NCI-H1930 (cell line): ENCODE measurements around the gene CDHR3.

Experiments
- DNase-seq, 2 experiments: peaks; one replicate each; lab custom pipeline; 2025; lab: John Stamatoyannopoulos, UW

Gene CDHR3

GRCh38 chr7:106023369-106024322, 60.6 kb downstream of the CDHR3 start:
- no peak for DNase-seq

GRCh38 chr7:106026101-106026500, 63.0 kb downstream of the CDHR3 start:
- no peak for DNase-seq

- DNase-seq, result no peak
These were observed 66.4 kb downstream of the CDHR3 start for GRCh38 chr7:106029451-106029850.

- DNase-seq, result no peak
These were observed 66.9 kb downstream of the CDHR3 start for GRCh38 chr7:106029941-106030340.

GRCh38 chr7:106031300-106032035, 68.4 kb downstream of the CDHR3 start:
- no peak for DNase-seq

- no peak for DNase-seq
These were observed 69.2 kb downstream of the CDHR3 start for GRCh38 chr7:106032295-106032694.

- no peak for DNase-seq
These were observed 70.7 kb downstream of the CDHR3 start for GRCh38 chr7:106033735-106034134.

GRCh38 chr7:106034383-106034782, 71.3 kb downstream of the CDHR3 start:
- no peak for DNase-seq

GRCh38 chr7:106035568-106035967, 72.5 kb downstream of the CDHR3 start:
- no peak for DNase-seq

GRCh38 chr7:106036004-106036403, 72.9 kb downstream of the CDHR3 start:
- DNase-seq, result no peak

- no peak for DNase-seq
These were observed 74.6 kb downstream of the CDHR3 start for GRCh38 chr7:106037489-106038176.

- no peak for DNase-seq
These were observed 75.2 kb downstream of the CDHR3 start for GRCh38 chr7:106038289-106038688.

- DNase-seq, result no peak
These were observed 75.9 kb downstream of the CDHR3 start for GRCh38 chr7:106038916-106039315.

- peak in 1 of 2 experiments; percentile 27 for DNase-seq
These were observed 76.5 kb downstream of the CDHR3 start for GRCh38 chr7:106039486-106040060.

- DNase-seq, result peak; percentile 35 to 38
These were observed 78.2 kb downstream of the CDHR3 start for GRCh38 chr7:106041140-106041717.

- DNase-seq, result no peak
These were observed 79.1 kb downstream of the CDHR3 start for GRCh38 chr7:106042196-106042611.

- DNase-seq, result no peak
These were observed 82.1 kb downstream of the CDHR3 start for GRCh38 chr7:106045139-106045538.

- no peak for DNase-seq
These were observed 82.5 kb downstream of the CDHR3 start for GRCh38 chr7:106045586-106045985.

GRCh38 chr7:106047184-106047583, 84.1 kb downstream of the CDHR3 start:
- no peak for DNase-seq

- DNase-seq, result no peak
These were observed 85.0 kb downstream of the CDHR3 start for GRCh38 chr7:106047818-106048705.

- no peak for DNase-seq
These were observed 85.6 kb downstream of the CDHR3 start for GRCh38 chr7:106048706-106049020.
